Thyroid gland (tissue), 4 donors: ENCODE results near the gene ABCC6. TPM values are rescaled to one million over a fixed set of nuclear protein-coding genes. Genes with fewer than 3 reads are reported as not detected.
A peak's percentile ranks its signal among the peaks of the same experiment; 100 is the strongest.

Experiments used
- DNase-seq, 2 donors: peaks; one replicate each; pipeline ENCODE4 v3.0.0-alpha.2; 2019
- H3K27ac ChIP-seq, 3 donors: fragments of 200-600 bp; sonication (generic); 1 replicate in 2 of 3; 2 replicates in 1 of 3; pipeline ENCODE4 v1.5.1; 2016 to 2019; ENCODE audit warnings: mild to moderate bottlenecking in 1 of 3, moderate library complexity in 1 of 3
- H3K27me3 ChIP-seq: fragments of 200-600 bp; sonication (generic); one replicate; pipeline ENCODE4 v1.5.1; 2019
- H3K36me3 ChIP-seq, 2 donors: fragments of 200-600 bp; sonication (generic); one replicate each; pipeline ENCODE4 v1.5.1; 2016 to 2019
- H3K4me1 ChIP-seq, 2 donors: fragments of 200-600 bp; sonication (generic); one replicate each; pipeline ENCODE4 v1.5.1; 2017 to 2019
- H3K4me3 ChIP-seq, 3 donors: fragments of 200-600 bp; sonication (generic); replicated peaks in 1 of 3; 1 replicate in 2 of 3; 2 replicates in 1 of 3; pipeline ENCODE4 v1.5.1; 2016; ENCODE audit warnings: mild to moderate bottlenecking in 1 of 3
- H3K9me3 ChIP-seq: fragments of 200-600 bp; sonication (generic); one replicate; pipeline ENCODE4 v1.5.1; 2017
- POLR2A ChIP-seq, 2 donors: fragments of 450-650 bp; IDR thresholded peaks; one replicate each; pipeline ENCODE4 v1.6.1; 2017; ENCODE audit warnings: antibody characterized with exemption in 2 of 2, mild to moderate bottlenecking in 2 of 2, moderate library complexity in 1 of 2
- WGBS, 2 donors: methylation state at CpG; one replicate each; pipeline ENCODE4 v1.1.5; 2017; 5-methylcytosine and 5-hydroxymethylcytosine counted together
- intact Hi-C: fragments of 100-400 bp; cut with DNase I; formaldehyde crosslinking; loops from one replicate; pipeline ENCODE4 v1.15.1; 2023
- total RNA-seq, 4 donors: library from RNA; depleted of rRNA; stranded (reverse); fragments of >200 nt; gene quantifications; one replicate each; pipeline ENCODE4 v1.2.3, GENCODE V29; 2016
- TF ChIP-seq, protein P1 (sequence below), 6 experiments: fragments of 200-600 bp in 3 of 6; fragments of 450-650 bp in 3 of 6; sonication (generic) in 3 of 6; IDR thresholded peaks; one replicate each; pipeline ENCODE4 v1.5.1; 2016 to 2019; ENCODE audit warnings: antibody characterized with exemption in 6 of 6, mild to moderate bottlenecking in 2 of 6, inconsistent platforms in 1 of 6, moderate library complexity in 1 of 6

The ABCC6 gene
- total RNA-seq, 4 donors from 2014 or later = 4.8 to 17.7 (median 12.3) TPM

DNA sequence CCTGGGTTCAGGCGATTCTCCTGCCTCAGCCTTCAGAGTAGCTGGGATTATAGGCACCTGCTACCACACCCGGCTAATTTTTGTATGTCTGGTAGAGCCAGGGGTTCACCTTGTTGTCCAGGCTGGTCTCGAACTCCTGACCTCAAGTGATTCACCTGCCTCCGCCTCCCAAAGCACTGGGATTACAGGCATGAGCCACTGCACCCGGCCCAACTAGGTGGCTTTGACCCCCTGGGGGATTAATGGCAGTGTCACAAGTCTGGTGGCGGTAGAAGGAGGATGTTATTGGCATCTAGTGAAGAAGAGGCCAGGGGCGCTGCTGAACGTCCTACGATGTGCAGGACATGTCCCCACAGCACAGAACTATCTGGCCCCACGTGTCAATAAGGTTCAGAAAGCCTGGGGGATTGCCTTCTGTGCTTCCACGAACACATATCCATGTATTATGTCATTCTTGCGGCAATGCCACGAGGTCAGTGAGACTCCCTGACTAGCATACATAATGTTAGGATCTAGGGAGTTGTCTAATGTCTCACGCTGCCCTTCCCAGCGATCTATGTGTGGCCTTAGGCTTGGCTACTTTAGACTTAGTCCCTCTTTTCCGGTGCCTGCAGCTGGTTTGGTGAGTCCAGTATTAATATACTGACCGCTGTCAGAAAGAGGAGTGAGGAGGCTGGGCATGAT is 75.8 kb downstream of the ABCC6 start:
- no peak for TF ChIP-seq POLR2A (IDR thresholded peaks at IDR 0.05)
- TF ChIP-seq, protein P1, sequence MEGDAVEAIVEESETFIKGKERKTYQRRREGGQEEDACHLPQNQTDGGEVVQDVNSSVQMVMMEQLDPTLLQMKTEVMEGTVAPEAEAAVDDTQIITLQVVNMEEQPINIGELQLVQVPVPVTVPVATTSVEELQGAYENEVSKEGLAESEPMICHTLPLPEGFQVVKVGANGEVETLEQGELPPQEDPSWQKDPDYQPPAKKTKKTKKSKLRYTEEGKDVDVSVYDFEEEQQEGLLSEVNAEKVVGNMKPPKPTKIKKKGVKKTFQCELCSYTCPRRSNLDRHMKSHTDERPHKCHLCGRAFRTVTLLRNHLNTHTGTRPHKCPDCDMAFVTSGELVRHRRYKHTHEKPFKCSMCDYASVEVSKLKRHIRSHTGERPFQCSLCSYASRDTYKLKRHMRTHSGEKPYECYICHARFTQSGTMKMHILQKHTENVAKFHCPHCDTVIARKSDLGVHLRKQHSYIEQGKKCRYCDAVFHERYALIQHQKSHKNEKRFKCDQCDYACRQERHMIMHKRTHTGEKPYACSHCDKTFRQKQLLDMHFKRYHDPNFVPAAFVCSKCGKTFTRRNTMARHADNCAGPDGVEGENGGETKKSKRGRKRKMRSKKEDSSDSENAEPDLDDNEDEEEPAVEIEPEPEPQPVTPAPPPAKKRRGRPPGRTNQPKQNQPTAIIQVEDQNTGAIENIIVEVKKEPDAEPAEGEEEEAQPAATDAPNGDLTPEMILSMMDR (IDR thresholded peaks at IDR 0.05) = no peak
- H3K4me1 ChIP-seq = peaks cover 54 to 60% of the 10 kb centered on the region in 2 donors
- peak overlapping the region; percentile 74 to 86 (median 84) for H3K27ac ChIP-seq
- WGBS, 2 donors = 90% methylated on average over 17 of the region's 17 CpGs
- intact Hi-C loops = no loop called here
- H3K9me3 ChIP-seq = no peaks in the 10 kb centered on the region
- H3K27me3 ChIP-seq = no peaks in the 10 kb centered on the region
- peak in 1 of 2 donors; percentile 20 for DNase-seq
- H3K4me3 ChIP-seq = no peak overlapping the region
- H3K36me3 ChIP-seq = peaks cover 0 to 3% of the 10 kb centered on the region in 2 donors

DNA sequence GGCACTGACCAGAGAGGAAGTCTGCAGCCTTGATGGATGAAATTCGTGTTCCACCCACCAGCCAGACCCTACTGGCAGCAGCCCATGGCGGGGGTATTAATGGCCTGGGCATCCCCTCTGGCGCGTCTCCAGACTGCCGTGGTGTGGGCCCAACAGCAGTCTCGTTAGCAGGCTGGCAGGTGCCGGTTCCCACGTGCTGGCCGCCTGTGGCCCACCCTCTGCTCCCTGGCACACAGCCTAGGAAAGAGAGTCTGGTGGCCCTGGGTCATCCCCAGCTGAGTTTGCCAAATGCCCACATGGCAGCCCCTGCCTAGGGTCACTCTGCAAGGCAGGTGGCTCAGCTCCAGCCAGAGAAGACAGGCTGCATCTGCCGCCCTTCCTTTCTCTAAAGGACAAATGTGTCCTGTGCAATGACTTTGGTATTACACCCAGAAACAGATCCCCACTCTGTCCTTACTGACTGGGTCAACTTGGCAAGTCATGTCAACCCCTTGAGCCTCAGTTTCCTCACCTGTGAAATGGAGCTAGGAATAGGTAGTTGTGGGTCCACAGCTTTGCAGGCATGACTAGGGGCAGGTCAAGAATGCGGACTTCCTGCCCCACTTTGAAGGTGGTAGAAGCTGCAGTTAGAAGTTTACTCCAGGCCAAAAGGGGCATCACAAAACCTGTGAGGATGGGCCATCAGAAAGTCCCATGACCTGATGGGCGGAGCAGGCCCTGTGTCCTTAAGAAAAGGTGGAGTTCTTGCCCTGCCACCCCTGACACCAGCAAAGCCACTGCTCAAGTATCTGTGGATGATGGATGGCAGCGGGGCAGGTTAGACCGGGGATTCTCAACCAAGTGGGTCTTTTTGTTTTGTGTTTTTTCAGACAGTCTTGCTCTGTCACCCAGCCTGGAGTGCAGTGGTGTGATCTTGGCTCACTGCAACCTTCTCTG is 76.6 kb downstream of the ABCC6 start:
- Histone ChIP-seq H3K36me3 (peaks cover 8 to 11% of the 10 kb centered on the region in 2 donors), H3K4me1 (peaks cover 54 to 55% of the 10 kb centered on the region in 2 donors), H3K27ac (peak overlapping the region; percentile 58 to 86 (median 84)), H3K27me3 (no peaks in the 10 kb centered on the region), H3K4me3 (no peak overlapping the region), H3K9me3 (no peaks in the 10 kb centered on the region)
- TF ChIP-seq POLR2A (IDR thresholded peaks at IDR 0.05) = no peak
- TF ChIP-seq, protein P1 (IDR thresholded peaks at IDR 0.05) = no peak
- intact Hi-C loops = no loop called here
- peak; percentile 67 to 76 for DNase-seq
- WGBS, 2 donors = 76 to 81% methylated on average over 11 to 12 of the region's 14 CpGs

DNA sequence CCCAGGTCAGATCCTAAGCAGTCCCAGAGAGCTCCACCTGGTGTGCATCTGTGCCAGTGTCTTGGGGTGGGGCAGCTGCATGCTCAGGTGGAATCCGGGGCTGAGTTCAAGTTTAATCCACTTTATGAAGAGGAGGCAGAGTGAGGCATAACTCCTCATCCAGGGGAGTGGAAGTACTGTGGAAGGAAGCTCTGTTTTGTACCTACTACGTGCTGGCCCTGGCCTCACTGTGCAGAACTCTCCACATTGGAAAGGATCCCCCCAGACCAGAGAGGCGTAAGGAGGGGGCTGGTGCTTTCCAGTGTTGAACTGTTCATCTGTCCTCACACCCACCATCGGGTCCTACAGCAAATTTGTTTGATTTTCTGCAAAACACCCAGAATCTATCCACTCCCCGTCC is 78.0 kb downstream of the ABCC6 start:
- DNase-seq = no peak
- Histone ChIP-seq H3K27me3 (no peaks in the 10 kb centered on the region), H3K27ac (peak overlapping the region in 1 of 3 donors; percentile 7), H3K9me3 (no peaks in the 10 kb centered on the region), H3K36me3 (peaks cover 22 to 23% of the 10 kb centered on the region in 2 donors), H3K4me1 (peaks cover 46 to 48% of the 10 kb centered on the region in 2 donors), H3K4me3 (no peak overlapping the region)
- intact Hi-C loops = no loop called here
- 94 to 100% methylated on average over 5 of the region's 5 CpGs for WGBS, 2 donors
- TF ChIP-seq, protein P1 (IDR thresholded peaks at IDR 0.05) = no peak

DNA sequence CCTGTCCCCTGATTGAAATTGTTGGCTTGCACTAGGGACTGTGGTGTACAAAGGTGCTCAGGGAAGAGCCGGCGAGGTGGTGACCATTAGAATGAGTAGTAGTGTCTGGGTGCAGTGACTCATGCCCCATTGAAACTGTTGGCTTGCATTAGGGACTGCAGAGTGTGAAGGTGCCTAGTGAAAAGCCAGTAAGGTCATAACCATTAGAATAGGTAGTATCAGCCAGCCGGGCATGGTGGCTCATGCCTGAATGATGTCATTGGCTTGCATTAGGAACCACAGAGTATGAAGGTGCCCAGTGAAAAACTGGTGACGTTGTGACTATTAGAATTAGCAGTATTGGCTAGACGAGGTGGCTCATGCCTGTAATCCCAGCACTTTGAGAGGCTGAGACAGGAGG is 78.9 kb downstream of the ABCC6 start:
- Histone ChIP-seq H3K4me1 (peaks cover 39% of the 10 kb centered on the region in 2 donors), H3K27me3 (no peaks in the 10 kb centered on the region), H3K36me3 (peaks cover 30 to 31% of the 10 kb centered on the region in 2 donors), H3K9me3 (no peaks in the 10 kb centered on the region), H3K4me3 (no peak overlapping the region), H3K27ac (peak overlapping the region in 2 of 3 donors; percentile 63 to 73)
- DNase-seq = no peak
- intact Hi-C loops = no loop called here
- 84 to 97% methylated on average over 5 of the region's 5 CpGs for WGBS, 2 donors
- TF ChIP-seq POLR2A (IDR thresholded peaks at IDR 0.05) = no peak
- TF ChIP-seq, protein P1 (IDR thresholded peaks at IDR 0.05) = no peak
